Measurements from ENCODE around the gene KIF26B.

KIF26B gene

GRCh38 chr1:245538671-245539070 lies 383.9 kb downstream of the KIF26B start:
- no peak for DNase-seq

- no peak for DNase-seq
Measured at GRCh38 chr1:245541369-245541768, 386.6 kb downstream of the KIF26B start.

- DNase-seq: no peak
Measured at GRCh38 chr1:245542365-245542764, 387.6 kb downstream of the KIF26B start.

- no peak for DNase-seq
Measured at GRCh38 chr1:245544236-245544635, 389.5 kb downstream of the KIF26B start.

GRCh38 chr1:245546875-245547274 lies 392.1 kb downstream of the KIF26B start:
- DNase-seq: no peak

- DNase-seq: no peak
Measured at GRCh38 chr1:245549996-245550719, 395.4 kb downstream of the KIF26B start.

GRCh38 chr1:245550720-245551043 lies 395.9 kb downstream of the KIF26B start:
- DNase-seq: no peak

GRCh38 chr1:245551536-245551935 lies 396.8 kb downstream of the KIF26B start:
- DNase-seq: no peak

GRCh38 chr1:245552331-245552730 lies 397.5 kb downstream of the KIF26B start:
- DNase-seq: no peak

GRCh38 chr1:245556057-245556456 lies 401.3 kb downstream of the KIF26B start:
- DNase-seq: no peak

GRCh38 chr1:245558069-245558468 lies 403.3 kb downstream of the KIF26B start:
- no peak for DNase-seq

- no peak for DNase-seq
Measured at GRCh38 chr1:245560316-245560859, 405.6 kb downstream of the KIF26B start.

GRCh38 chr1:245561665-245562234 lies 407.0 kb downstream of the KIF26B start:
- DNase-seq: no peak

- DNase-seq: no peak
Measured at GRCh38 chr1:245566134-245566533, 411.3 kb downstream of the KIF26B start.

- peak; percentile 59 for DNase-seq
Measured at GRCh38 chr1:245566952-245567351, 412.2 kb downstream of the KIF26B start.

GRCh38 chr1:245571815-245572294 lies 417.1 kb downstream of the KIF26B start:
- no peak for DNase-seq

GRCh38 chr1:245572709-245573108 lies 417.9 kb downstream of the KIF26B start:
- no peak for DNase-seq

- no peak for DNase-seq
Measured at GRCh38 chr1:245575710-245576109, 420.9 kb downstream of the KIF26B start.

- no peak for DNase-seq
Measured at GRCh38 chr1:245576323-245576722, 421.5 kb downstream of the KIF26B start.

GRCh38 chr1:245577191-245578157 lies 422.7 kb downstream of the KIF26B start:
- DNase-seq: no peak

- DNase-seq: no peak
Measured at GRCh38 chr1:245578308-245578707, 423.5 kb downstream of the KIF26B start.

GRCh38 chr1:245578771-245579170 lies 424.0 kb downstream of the KIF26B start:
- DNase-seq: no peak

GRCh38 chr1:245579881-245580280 lies 425.1 kb downstream of the KIF26B start:
- DNase-seq: no peak
